ENCODE measurements around the gene RCAN2.

RCAN2 gene

GRCh38 chr6:46175446-46175845, 315.8 kb downstream of the RCAN2 start:
- DNase-seq (ENCODE audit: low read depth), result peak; percentile 56
- H3K4me3 ChIP-seq (ENCODE audit: low read depth, low read length), result no peak overlapping the region
- no peak for TF ChIP-seq CTCF (IDR thresholded peaks at IDR 0.05; ENCODE audit: low read depth, low read length, missing control alignments)

- DNase-seq (ENCODE audit: low read depth), result no peak
- TF ChIP-seq CTCF (IDR thresholded peaks at IDR 0.05; ENCODE audit: low read depth, low read length, missing control alignments), result no peak
- no peak overlapping the region for H3K4me3 ChIP-seq (ENCODE audit: low read depth, low read length)
These were observed 316.3 kb downstream of the RCAN2 start for GRCh38 chr6:46174904-46175303.

GRCh38 chr6:46172176-46172575, 319.1 kb downstream of the RCAN2 start:
- H3K4me3 ChIP-seq (ENCODE audit: low read depth, low read length), result no peak overlapping the region
- no peak for DNase-seq (ENCODE audit: low read depth)
- TF ChIP-seq CTCF (IDR thresholded peaks at IDR 0.05; ENCODE audit: low read depth, low read length, missing control alignments), result no peak
